GM12878 (cell line): ENCODE results near the gene HDAC8. TPM values are rescaled to one million over a fixed set of nuclear protein-coding genes. Genes with fewer than 3 reads are reported as not detected.

ENCODE experiments used
- ATAC-seq: fragments of 200-7000 bp; cut with Tn5 transposase; 3 replicates; pipeline ENCODE4 v1.9.1; 2020; ENCODE audit warnings: mild to moderate bottlenecking, moderate library complexity
- BruUV-seq: library from RNA; stranded (reverse); fragments of 400-500 nt; replicated peaks from 2 replicates; lab custom pipeline; 2021; lab: Mats Ljungman, UMichigan
- CTCF ChIA-PET: fragments of 300-600 bp; sonication (Branson Sonifier 250); formaldehyde crosslinking; extraction: SDS; loops from one replicate; lab custom pipeline; 2021; ENCODE audit warnings: inconsistent platforms; lab: Yijun Ruan, JAX
- POLR2A ChIA-PET: fragments of 350-600 bp; formaldehyde crosslinking; extraction: SDS; loops from one replicate; lab custom pipeline; 2021; ENCODE audit warnings: inconsistent platforms; lab: Charles Lee
- RAD21 ChIA-PET: fragments of 300-600 bp; sonication (Branson Sonifier 250); formaldehyde crosslinking; loops from one replicate; lab custom pipeline; 2023; ENCODE audit warnings: antibody characterized with exemption; ENCODE audit not compliant: unreplicated experiment; lab: Charles Lee
- SMC1A ChIA-PET: fragments of 300-600 bp; sonication (Branson Sonifier 250); formaldehyde crosslinking; loops from one replicate; lab custom pipeline; 2023; ENCODE audit not compliant: unreplicated experiment, uncharacterized antibody; lab: Charles Lee
- DNase-seq: peaks from one replicate; pipeline ENCODE4 v3.0.0-alpha.2; 2011; ENCODE audit warnings: low read depth, low spot score
- FAIRE-seq: peaks from 3 replicates; lab custom pipeline; 2011; peaks lifted over from hg19 to GRCh38; lab: Jason Lieb, UNC
- H2AFZ ChIP-seq: 2 replicates; pipeline ENCODE4 v1.6.0; 2011; ENCODE audit warnings: low read depth, low read length, control low read depth; ENCODE audit not compliant: control insufficient read depth
- H3K27ac ChIP-seq: 2 replicates; pipeline ENCODE4 v1.5.1; 2011; ENCODE audit warnings: control low read depth; ENCODE audit not compliant: control insufficient read depth, insufficient read depth
- H3K27me3 ChIP-seq, 2 experiments: replicated peaks in 1 of 2; 2 replicates each; pipeline versions ENCODE4 v1.6.0 to v1.6.1; 2011; ENCODE audit warnings: low read length in 1 of 2; ENCODE audit not compliant: control insufficient read depth in 2 of 2, insufficient read depth in 2 of 2
- H3K36me3 ChIP-seq, 2 experiments: 2 replicates each; pipeline ENCODE4 v1.5.1; 2011; ENCODE audit warnings: low read length in 1 of 2; ENCODE audit not compliant: control insufficient read depth in 2 of 2, insufficient read depth in 2 of 2
- H3K4me1 ChIP-seq: 2 replicates; pipeline ENCODE4 v1.6.1; 2011; ENCODE audit warnings: mild to moderate bottlenecking, low read length, moderate library complexity, mixed read lengths; ENCODE audit not compliant: control insufficient read depth, insufficient read depth
- H3K4me2 ChIP-seq: 2 replicates; pipeline ENCODE4 v1.6.0; 2011; ENCODE audit warnings: control low read depth; ENCODE audit not compliant: control insufficient read depth, insufficient read depth
- H3K4me3 ChIP-seq: fragments of 200-600 bp; sonication (generic); 2 replicates; pipeline ENCODE4 v1.5.1; 2016
- H3K79me2 ChIP-seq: 2 replicates; pipeline ENCODE4 v1.6.0; 2011; ENCODE audit warnings: low read length; ENCODE audit not compliant: control insufficient read depth, insufficient read depth
- H3K9ac ChIP-seq: 2 replicates; pipeline ENCODE4 v1.8.0; 2011; ENCODE audit warnings: low read length, control low read depth, mixed read lengths; ENCODE audit not compliant: control insufficient read depth, insufficient read depth
- H3K9me3 ChIP-seq: replicated peaks from 3 replicates; pipeline ENCODE4 v1.5.1; 2011; ENCODE audit warnings: mild to moderate bottlenecking, low read length; ENCODE audit not compliant: control insufficient read depth, insufficient read depth
- H4K20me1 ChIP-seq: 2 replicates; pipeline ENCODE4 v1.6.0; 2011; ENCODE audit not compliant: control insufficient read depth, insufficient read depth
- BMI1 ChIP-seq: fragments of 450-650 bp; IDR thresholded peaks from 2 replicates; pipeline ENCODE4 v1.6.1; 2016; ENCODE audit warnings: mild to moderate bottlenecking, moderate library complexity, borderline replicate concordance
- BRCA1 ChIP-seq: IDR thresholded peaks from 2 replicates; pipeline ENCODE4 v1.6.1; 2011; ENCODE audit warnings: low read depth, low read length, improper control_type of control experiment
- EP300 ChIP-seq, 2 experiments: fragments of 150-350 bp in 1 of 2; IDR thresholded peaks; 2 replicates each; pipeline ENCODE4 v1.6.1; 2011 to 2012; ENCODE audit warnings: low read depth in 2 of 2, low read length in 2 of 2, borderline replicate concordance in 1 of 2, improper control_type of control experiment in 1 of 2, inconsistent platforms in 1 of 2; ENCODE audit not compliant: control insufficient read depth in 1 of 2
- EZH2 ChIP-seq: IDR thresholded peaks from 2 replicates; pipeline ENCODE4 v1.6.1; 2012; ENCODE audit warnings: low read depth, mild to moderate bottlenecking, control low read depth, inconsistent platforms, low read length, borderline replicate concordance; ENCODE audit not compliant: control insufficient read depth
- FOXK2 ChIP-seq: fragments of 450-650 bp; IDR thresholded peaks from 2 replicates; pipeline ENCODE4 v1.6.1; 2017; ENCODE audit warnings: mild to moderate bottlenecking, moderate library complexity
- JUND ChIP-seq: IDR thresholded peaks from 2 replicates; pipeline ENCODE4 v1.6.1; 2012; ENCODE audit warnings: low read depth, mild to moderate bottlenecking, low read length, improper control_type of control experiment, moderate library complexity
- LARP7 ChIP-seq: fragments of 450-650 bp; IDR thresholded peaks from 2 replicates; pipeline ENCODE4 v1.6.1; 2017; ENCODE audit warnings: mild to moderate bottlenecking
- MXI1 ChIP-seq: fragments of 150-350 bp; IDR thresholded peaks from 2 replicates; pipeline ENCODE4 v1.6.1; 2011; ENCODE audit warnings: low read depth, mild to moderate bottlenecking, inconsistent platforms, low read length, improper control_type of control experiment
- NR2C1 ChIP-seq: fragments of 450-650 bp; IDR thresholded peaks from 2 replicates; pipeline ENCODE4 v1.6.1; 2017; ENCODE audit warnings: antibody characterized with exemption, mild to moderate bottlenecking, moderate library complexity
- NR2F1 ChIP-seq: fragments of 450-650 bp; conservative IDR thresholded peaks from 2 replicates; pipeline ENCODE4 v1.6.1; 2017; ENCODE audit warnings: mild to moderate bottlenecking
- NRF1 ChIP-seq: conservative IDR thresholded peaks from 2 replicates; pipeline ENCODE4 v1.6.1; 2011; ENCODE audit warnings: mild to moderate bottlenecking, low read depth, low read length, improper control_type of control experiment
- PAX5 ChIP-seq: IDR thresholded peaks from 2 replicates; pipeline ENCODE4 v1.6.1; 2011; ENCODE audit warnings: low read depth, low read length, borderline replicate concordance
- POLR2AphosphoS2 ChIP-seq: IDR thresholded peaks from 2 replicates; pipeline ENCODE4 v1.6.1; 2011; ENCODE audit warnings: low read depth, mild to moderate bottlenecking, low read length, improper control_type of control experiment, moderate library complexity
- POU2F2 ChIP-seq: IDR thresholded peaks from 3 replicates; pipeline ENCODE4 v1.6.1; 2011; ENCODE audit warnings: low read depth, mild to moderate bottlenecking, low read length, borderline replicate concordance
- RCOR1 ChIP-seq: conservative IDR thresholded peaks from 2 replicates; pipeline ENCODE4 v1.6.1; 2012; ENCODE audit warnings: low read depth, low read length, improper control_type of control experiment
- SIX5 ChIP-seq: IDR thresholded peaks from 2 replicates; pipeline ENCODE4 v1.6.1; 2011; ENCODE audit warnings: mild to moderate bottlenecking, low read depth, low read length, moderate library complexity; ENCODE audit not compliant: severe bottlenecking
- TCF7 ChIP-seq: IDR thresholded peaks from 2 replicates; pipeline ENCODE4 v1.6.1; 2014; ENCODE audit warnings: antibody characterized with exemption, borderline replicate concordance
- ZBTB40 ChIP-seq: fragments of 450-650 bp; IDR thresholded peaks from 2 replicates; pipeline ENCODE4 v1.6.1; 2016; ENCODE audit warnings: mild to moderate bottlenecking, moderate library complexity, borderline replicate concordance
- ZSCAN29 ChIP-seq: fragments of 450-650 bp; IDR thresholded peaks from 2 replicates; pipeline ENCODE4 v1.6.1; 2017; ENCODE audit warnings: mild to moderate bottlenecking, moderate library complexity
- WGBS: methylation state at CpG from one replicate; pipeline ENCODE4 v1.1.6; 2016; ENCODE audit warnings: low lambda C conversion rate; ENCODE audit not compliant: insufficient replicate concordance, insufficient coverage; ENCODE audit errors: missing lambda C conversion rate; 5-methylcytosine and 5-hydroxymethylcytosine counted together
- in situ Hi-C: fragments of 300-500 bp; cut with MboI; formaldehyde crosslinking; loops from 9 replicates; pipeline ENCODE4 v1.14.3; 2018; ENCODE audit warnings: mixed read lengths
- intact Hi-C: fragments of 100-400 bp; cut with micrococcal nuclease; formaldehyde crosslinking; loops from one replicate; pipeline ENCODE4 v1.14.2; 2022; ENCODE audit not compliant: unreplicated experiment
- polyA plus RNA-seq, 11 experiments: library from polyadenylated mRNA; depleted of rRNA in 4 of 11; unstranded in 6 of 11; stranded (reverse) in 5 of 11; fragments of >200 nt; fragmentation: Nextera tagmentation in 4 of 11; fragmentation: Illumina TruSeq in 1 of 11; extraction: Ambion mirVana in 4 of 11; extraction: Trizol in 1 of 11; gene quantifications; 1 replicate in 1 of 11; 2 replicates in 10 of 11; pipeline versions ENCODE4 v1.2.1 to v1.2.3, GENCODE V29; 2011 to 2016; ENCODE audit warnings: inconsistent platforms in 2 of 11, missing spikeins in 2 of 11, low read depth in 1 of 11
- total RNA-seq, 4 experiments: library from RNA; depleted of rRNA in 3 of 4; stranded (reverse); fragments of >200 nt in 3 of 4; fragmentation: Illumina TruSeq in 1 of 4; extraction: Trizol in 1 of 4; gene quantifications; 2 replicates each; pipeline versions ENCODE4 v1.2.1 to v1.2.3, GENCODE V29; 2013 to 2021

HDAC8 gene
- total and polyA plus RNA-seq, 10 of the 15 experiments (the other 5 are each of a cell fraction or from before 2014, with no cell fraction given), result 18.1 to 34.7 (median 29.1) TPM

GRCh38 chrX:72430405-72430968 is 142.2 kb downstream of the HDAC8 start:
- TF ChIP-seq EZH2 (no peak), MXI1 (no peak), NRF1 (no peak), ZSCAN29 (no peak), JUND (no peak), BRCA1 (no peak), POU2F2 (no peak), EP300 (IDR thresholded peaks at IDR 0.05; ENCODE audit: borderline replicate concordance in 1 of 2, control insufficient read depth in 1 of 2, low read depth in 2 of 2, low read length in 2 of 2) (no peak), SIX5 (no peak), TCF7 (no peak), LARP7 (no peak), NR2F1 (no peak), PAX5 (no peak), RCOR1 (no peak), POLR2AphosphoS2 (no peak), BMI1 (no peak), ZBTB40 (no peak), NR2C1 (no peak), FOXK2 (no peak)
- Histone ChIP-seq H2AFZ (no peak overlapping the region), H3K9me3 (no peaks in the 10 kb centered on the region; the same call in 1 of the 3 replicates), H3K4me3 (no peak overlapping the region), H3K36me3 (no peaks in the 10 kb centered on the region), H3K27ac (no peak overlapping the region), H4K20me1 (no peaks in the 10 kb centered on the region), H3K4me1 (no peaks in the 10 kb centered on the region), H3K9ac (no peak overlapping the region), H3K79me2 (no peaks in the 10 kb centered on the region), H3K4me2 (no peak overlapping the region), H3K27me3 (no peaks in the 10 kb centered on the region)
- 71% methylated on average over 4 of the region's 4 CpGs for WGBS
- intact Hi-C loops, result no loop called here
- POLR2A ChIA-PET, result no interaction called here
- no peak for DNase-seq
- BruUV-seq, result no TSS peak
- in situ Hi-C loops, result no loop called here
- CTCF ChIA-PET, result no interaction called here
- SMC1A ChIA-PET, result interaction anchor here (0.6 kb wide), 1 partner anchor 1416 kb away, joined by 6 read pairs; no protein-coding TSS in a partner anchor
- RAD21 ChIA-PET, result no interaction called here
- no peak for FAIRE-seq
- ATAC-seq, result no peak
